Endodermal cell (in vitro differentiated cells): ENCODE data around the gene SLC4A4. TPM values are rescaled to one million over a fixed set of nuclear protein-coding genes. Genes with fewer than 3 reads are reported as not detected.

ENCODE experiments used
- DNase-seq: peaks from one replicate; pipeline ENCODE4 v3.0.0-alpha.2; 2017
- H3K27ac ChIP-seq: 2 replicates; pipeline ENCODE4 v1.5.1; 2013; ENCODE audit warnings: mild to moderate bottlenecking, low read depth, low read length, moderate library complexity
- H3K27me3 ChIP-seq: 2 replicates; pipeline ENCODE4 v1.6.1; 2013; ENCODE audit warnings: mild to moderate bottlenecking, low read length, moderate library complexity; ENCODE audit not compliant: insufficient read depth, control insufficient read depth, poor library complexity, severe bottlenecking
- H3K36me3 ChIP-seq: 2 replicates; pipeline ENCODE4 v1.7.0; 2013; ENCODE audit warnings: mild to moderate bottlenecking, low read length, moderate library complexity; ENCODE audit not compliant: control insufficient read depth, insufficient read depth
- H3K4me1 ChIP-seq: one replicate; pipeline ENCODE4 v1.7.0; 2013; ENCODE audit warnings: low read length; ENCODE audit not compliant: control insufficient read depth, insufficient read depth
- H3K4me3 ChIP-seq: 2 replicates; pipeline ENCODE4 v1.5.1; 2013; ENCODE audit warnings: mild to moderate bottlenecking, low read length, moderate library complexity
- H3K9ac ChIP-seq: 2 replicates; pipeline ENCODE4 v1.6.1; 2013; ENCODE audit warnings: mild to moderate bottlenecking, low read length, moderate library complexity; ENCODE audit not compliant: poor library complexity, severe bottlenecking; ENCODE audit errors: extremely low read depth
- H3K9me3 ChIP-seq: 2 replicates; pipeline ENCODE4 v1.6.1; 2013; ENCODE audit warnings: mild to moderate bottlenecking, low read length, moderate library complexity; ENCODE audit not compliant: control insufficient read depth
- H3K27ac Mint-ChIP-seq: 2 replicates; pipeline ENCODE4 v1.8.0; 2020; ENCODE audit warnings: mixed read lengths
- H3K27me3 Mint-ChIP-seq: 2 replicates; pipeline ENCODE4 v1.8.0; 2021; ENCODE audit warnings: mild to moderate bottlenecking, mixed read lengths; ENCODE audit not compliant: insufficient read depth
- H3K36me3 Mint-ChIP-seq: 2 replicates; pipeline ENCODE4 v1.8.0; 2020; ENCODE audit warnings: low read depth, mixed read lengths
- H3K4me1 Mint-ChIP-seq: 2 replicates; pipeline ENCODE4 v1.8.0; 2020; ENCODE audit warnings: mixed read lengths
- H3K4me3 Mint-ChIP-seq: 2 replicates; pipeline ENCODE4 v1.8.0; 2020; ENCODE audit warnings: mild to moderate bottlenecking, moderate library complexity, mixed read lengths
- H3K9me3 Mint-ChIP-seq: 2 replicates; pipeline ENCODE4 v1.8.0; 2020; ENCODE audit warnings: mild to moderate bottlenecking, mixed read lengths
- WGBS, 2 experiments: methylation state at CpG; one replicate each; pipeline versions ENCODE4 v1.1.5 to v1.1.7; 2013; ENCODE audit warnings: missing lambda C conversion rate in 2 of 2, mixed read lengths in 1 of 2; ENCODE audit not compliant: insufficient coverage in 1 of 2, insufficient read length in 1 of 2; 5-methylcytosine and 5-hydroxymethylcytosine counted together
- total RNA-seq, 2 donors: library from RNA; stranded (reverse); fragmentation: NEBNext Ultra II Directional in 1 of 2; extraction: Animal tissue kit (Norgen Biotek cat#: 25700) in 1 of 2; gene quantifications; 2 replicates in 1 of 2; 3 replicates in 1 of 2; pipeline ENCODE4 v1.2.1, GENCODE V29; 2021
- TF ChIP-seq, protein P1 (sequence below): fragments of 200-600 bp; sonication (generic); conservative IDR thresholded peaks from 2 replicates; pipeline ENCODE4 v1.5.0; 2021; ENCODE audit warnings: antibody characterized with exemption, mild to moderate bottlenecking

Gene SLC4A4
- total RNA-seq, 2 donors from 2014 or later = 3.3 to 3.8 TPM

DNA sequence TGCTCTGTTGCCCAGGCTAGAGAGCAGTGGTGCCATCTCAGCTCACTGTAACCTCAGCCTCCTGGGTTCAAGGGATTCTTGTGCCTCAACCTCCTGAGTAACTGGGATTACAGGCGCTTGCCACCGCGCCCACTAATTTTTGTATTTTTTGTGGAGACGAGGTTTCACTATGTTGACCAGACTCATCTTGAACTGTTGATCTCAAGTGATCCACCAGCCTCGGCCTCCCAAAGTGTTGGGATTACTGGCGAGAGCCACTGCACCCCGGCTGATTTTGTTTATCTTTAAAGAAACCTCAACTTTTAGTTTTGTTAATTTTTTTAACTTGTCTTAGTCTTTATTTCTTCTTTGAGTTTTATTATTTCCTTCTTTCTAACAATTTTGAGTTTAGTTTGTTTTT, 163.2 kb downstream of the SLC4A4 start:
- 89 to 94% methylated on average over 6 to 7 of the region's 7 CpGs for WGBS, 2 experiments
- H3K4me3 Mint-ChIP-seq = no peak overlapping the region
- H3K36me3 Mint-ChIP-seq = no peaks in the 10 kb centered on the region

DNA sequence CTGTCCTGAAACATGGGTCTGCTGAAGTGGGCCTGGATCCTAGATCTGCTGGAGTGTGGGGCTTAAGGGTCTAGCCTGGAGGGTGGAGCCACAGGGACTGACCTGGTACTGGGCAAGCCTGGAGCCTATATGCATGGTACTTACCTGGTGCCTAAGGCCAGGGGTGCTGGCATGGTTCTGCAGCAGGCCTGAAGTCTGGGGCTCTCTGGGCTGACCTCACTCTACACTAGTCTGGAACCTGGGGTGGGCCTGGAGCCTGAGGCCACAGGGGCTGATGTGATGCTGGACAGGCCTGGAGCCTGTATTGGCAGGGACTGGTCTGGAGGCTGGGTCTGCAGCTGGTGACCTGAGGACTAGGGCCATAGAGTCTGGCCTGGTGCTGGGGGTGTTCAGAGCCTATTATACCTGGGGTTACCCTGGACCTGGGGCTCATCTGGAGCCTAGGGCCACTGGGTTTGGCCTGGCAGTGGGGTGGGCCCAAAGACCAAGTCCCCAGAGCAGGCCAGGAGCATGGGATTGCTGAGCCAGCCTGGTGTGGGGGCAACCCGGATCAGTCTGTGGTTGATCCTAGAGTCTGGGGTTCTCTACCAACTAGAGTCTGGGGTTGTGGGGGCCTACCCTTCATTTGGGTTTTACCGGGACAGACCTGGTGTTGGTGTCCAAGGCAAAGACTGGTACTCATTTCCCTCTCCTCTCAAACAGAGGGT, 179.6 kb downstream of the SLC4A4 start:
- 86 to 96% methylated on average over 1 to 2 of the region's 2 CpGs for WGBS, 2 experiments
- H3K9me3 Mint-ChIP-seq = peaks cover 4% of the 10 kb centered on the region
- Histone ChIP-seq H3K4me1 (no peaks in the 10 kb centered on the region), H3K27ac (no peak overlapping the region), H3K27me3 (no peaks in the 10 kb centered on the region), H3K9ac (no peak overlapping the region), H3K4me3 (no peak overlapping the region), H3K9me3 (peaks cover 5% of the 10 kb centered on the region), H3K36me3 (no peaks in the 10 kb centered on the region)
- no peaks in the 10 kb centered on the region for H3K4me1 Mint-ChIP-seq
- H3K36me3 Mint-ChIP-seq = no peaks in the 10 kb centered on the region
- H3K4me3 Mint-ChIP-seq = no peak overlapping the region
- TF ChIP-seq, protein P1, sequence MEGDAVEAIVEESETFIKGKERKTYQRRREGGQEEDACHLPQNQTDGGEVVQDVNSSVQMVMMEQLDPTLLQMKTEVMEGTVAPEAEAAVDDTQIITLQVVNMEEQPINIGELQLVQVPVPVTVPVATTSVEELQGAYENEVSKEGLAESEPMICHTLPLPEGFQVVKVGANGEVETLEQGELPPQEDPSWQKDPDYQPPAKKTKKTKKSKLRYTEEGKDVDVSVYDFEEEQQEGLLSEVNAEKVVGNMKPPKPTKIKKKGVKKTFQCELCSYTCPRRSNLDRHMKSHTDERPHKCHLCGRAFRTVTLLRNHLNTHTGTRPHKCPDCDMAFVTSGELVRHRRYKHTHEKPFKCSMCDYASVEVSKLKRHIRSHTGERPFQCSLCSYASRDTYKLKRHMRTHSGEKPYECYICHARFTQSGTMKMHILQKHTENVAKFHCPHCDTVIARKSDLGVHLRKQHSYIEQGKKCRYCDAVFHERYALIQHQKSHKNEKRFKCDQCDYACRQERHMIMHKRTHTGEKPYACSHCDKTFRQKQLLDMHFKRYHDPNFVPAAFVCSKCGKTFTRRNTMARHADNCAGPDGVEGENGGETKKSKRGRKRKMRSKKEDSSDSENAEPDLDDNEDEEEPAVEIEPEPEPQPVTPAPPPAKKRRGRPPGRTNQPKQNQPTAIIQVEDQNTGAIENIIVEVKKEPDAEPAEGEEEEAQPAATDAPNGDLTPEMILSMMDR = no peak
- no peaks in the 10 kb centered on the region for H3K27me3 Mint-ChIP-seq
- no peak overlapping the region for H3K27ac Mint-ChIP-seq
- no peak for DNase-seq

More for the DNA sequence above, 163.2 kb downstream of the SLC4A4 start:
- no peaks in the 10 kb centered on the region for H3K4me1 ChIP-seq
- TF ChIP-seq, protein P1 = no peak
- H3K4me1 Mint-ChIP-seq = no peaks in the 10 kb centered on the region
- no peak overlapping the region for H3K4me3 ChIP-seq
- no peaks in the 10 kb centered on the region for H3K9me3 ChIP-seq
- no peak for DNase-seq
- H3K27ac Mint-ChIP-seq = no peak overlapping the region
- H3K27ac ChIP-seq = no peak overlapping the region
- H3K27me3 ChIP-seq = no peaks in the 10 kb centered on the region
- no peaks in the 10 kb centered on the region for H3K27me3 Mint-ChIP-seq
- H3K9ac ChIP-seq = no peak overlapping the region
- H3K9me3 Mint-ChIP-seq = no peaks in the 10 kb centered on the region
- no peaks in the 10 kb centered on the region for H3K36me3 ChIP-seq

DNA sequence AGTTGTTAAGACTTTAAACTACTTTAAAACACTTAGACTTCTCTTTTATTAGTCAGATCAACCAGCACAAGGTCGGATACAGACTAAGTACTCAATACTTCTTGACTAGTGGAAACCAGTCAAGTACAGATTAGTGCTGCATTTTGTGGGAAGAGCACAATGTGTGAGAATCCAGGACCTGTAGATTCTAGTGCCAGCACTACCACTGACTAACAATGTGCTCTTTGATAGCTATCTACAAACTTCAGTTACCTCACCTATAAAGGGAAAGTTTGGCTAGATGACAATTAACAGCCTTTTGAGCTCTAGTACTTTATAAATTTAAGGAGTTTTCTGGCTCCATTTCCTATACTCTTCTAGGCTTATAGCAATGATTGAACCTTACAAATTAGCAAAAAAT, 181.5 kb downstream of the SLC4A4 start:
- Mint-ChIP-seq H3K36me3 (no peaks in the 10 kb centered on the region), H3K4me3 (no peak overlapping the region), H3K9me3 (peaks cover 4% of the 10 kb centered on the region), H3K27me3 (no peaks in the 10 kb centered on the region), H3K4me1 (no peaks in the 10 kb centered on the region), H3K27ac (no peak overlapping the region)
- WGBS, 2 experiments = 94% methylated on average over 1 of the region's 1 CpG; no CpG with 5 or more reads in 1 of the 2 experiments
- Histone ChIP-seq H3K27me3 (no peaks in the 10 kb centered on the region), H3K4me1 (no peaks in the 10 kb centered on the region), H3K4me3 (no peak overlapping the region), H3K9me3 (peaks cover 5% of the 10 kb centered on the region), H3K9ac (no peak overlapping the region), H3K36me3 (no peaks in the 10 kb centered on the region), H3K27ac (no peak overlapping the region)
- TF ChIP-seq, protein P1 = no peak
- DNase-seq = no peak
